Anterior cingulate cortex (tissue), 58 donors: ENCODE results near the gene SH2D1B.

ENCODE experiments used
- DNase-seq, 58 donors: peaks; one replicate each; lab custom pipeline; 2025; lab: John Stamatoyannopoulos, UW

Gene SH2D1B

GRCh38 chr1:162384116-162384515, 27.8 kb downstream of the SH2D1B start:
- DNase-seq, result no peak

- no peak for DNase-seq
Measured at GRCh38 chr1:162383516-162383915, 28.4 kb downstream of the SH2D1B start.

- DNase-seq, result no peak
Measured at GRCh38 chr1:162383091-162383490, 28.8 kb downstream of the SH2D1B start.

- DNase-seq, result no peak
Measured at GRCh38 chr1:162381941-162382750, 29.8 kb downstream of the SH2D1B start.

GRCh38 chr1:162381383-162381782, 30.6 kb downstream of the SH2D1B start, which contains the start of gene C1orf226:
C1orf226 (plus strand) TSS chr1:162381728; CDS start chr1:162381902, 174 bp downstream.
- no peak for DNase-seq

GRCh38 chr1:162380061-162380846, 31.7 kb downstream of the SH2D1B start:
- DNase-seq, result no peak

- no peak for DNase-seq
Measured at GRCh38 chr1:162376691-162377090, 35.2 kb downstream of the SH2D1B start, which contains the start of gene SPATA46. SPATA46 (minus strand) TSS chr1:162376854; CDS start chr1:162376790, 64 bp downstream.

- DNase-seq, result no peak
Measured at GRCh38 chr1:162375463-162375862, 36.5 kb downstream of the SH2D1B start.

- no peak for DNase-seq
Measured at GRCh38 chr1:162374406-162374805, 37.5 kb downstream of the SH2D1B start.

- no peak for DNase-seq
Measured at GRCh38 chr1:162373541-162374260, 38.2 kb downstream of the SH2D1B start.

- DNase-seq, result no peak
Measured at GRCh38 chr1:162373072-162373427, 38.9 kb downstream of the SH2D1B start.

- DNase-seq, result no peak
Measured at GRCh38 chr1:162372159-162373071, 39.5 kb downstream of the SH2D1B start.

GRCh38 chr1:162371611-162372010, 40.3 kb downstream of the SH2D1B start:
- no peak for DNase-seq

- no peak for DNase-seq
Measured at GRCh38 chr1:162370721-162371120, 41.2 kb downstream of the SH2D1B start.

- no peak for DNase-seq
Measured at GRCh38 chr1:162370161-162370560, 41.8 kb downstream of the SH2D1B start.

- no peak for DNase-seq
Measured at GRCh38 chr1:162369571-162369970, 42.4 kb downstream of the SH2D1B start.

GRCh38 chr1:162368451-162368850, 43.5 kb downstream of the SH2D1B start:
- no peak for DNase-seq

- no peak for DNase-seq
Measured at GRCh38 chr1:162367772-162368171, 44.2 kb downstream of the SH2D1B start.

GRCh38 chr1:162367073-162367472, 44.9 kb downstream of the SH2D1B start:
- no peak for DNase-seq

- DNase-seq, result no peak
Measured at GRCh38 chr1:162366671-162367070, 45.3 kb downstream of the SH2D1B start.
